Lung (tissue), 12 donors: ENCODE results near the gene KRT17. TPM values are rescaled to one million over a fixed set of nuclear protein-coding genes. Genes with fewer than 3 reads are reported as not detected.

Experiments used
- ATAC-seq: fragments of 200-7000 bp; cut with Tn5 transposase; one replicate; pipeline ENCODE4 v1.9.1; 2020; ENCODE audit warnings: moderate number of reproducible peaks; ENCODE audit not compliant: insufficient read depth, low FRiP score
- DNase-seq, 3 donors: peaks; one replicate each; pipeline ENCODE4 v3.0.0-alpha.2; 2013 to 2017
- H3K27ac ChIP-seq, 2 donors: one replicate each; pipeline ENCODE4 v1.5.1; 2013; ENCODE audit warnings: mild to moderate bottlenecking in 2 of 2, moderate library complexity in 2 of 2, control low read depth in 1 of 2, inconsistent platforms in 1 of 2, low read depth in 1 of 2, low read length in 1 of 2
- H3K27me3 ChIP-seq, 3 donors: one replicate each; pipeline ENCODE4 v1.5.1; 2013; ENCODE audit warnings: low read length in 2 of 3; ENCODE audit not compliant: control insufficient read depth in 3 of 3, insufficient read depth in 3 of 3
- H3K36me3 ChIP-seq, 4 donors: one replicate each; pipeline ENCODE4 v1.5.1; 2013; ENCODE audit warnings: low read length in 4 of 4, mild to moderate bottlenecking in 1 of 4, moderate library complexity in 1 of 4; ENCODE audit not compliant: control insufficient read depth in 4 of 4, insufficient read depth in 4 of 4
- H3K4me1 ChIP-seq, 5 donors: one replicate each; pipeline ENCODE4 v1.5.1; 2013; ENCODE audit warnings: low read length in 5 of 5, mild to moderate bottlenecking in 2 of 5, moderate library complexity in 1 of 5; ENCODE audit not compliant: control insufficient read depth in 5 of 5, insufficient read depth in 5 of 5
- H3K4me3 ChIP-seq: one replicate; pipeline ENCODE4 v1.5.1; 2013; ENCODE audit warnings: mild to moderate bottlenecking, control low read depth, moderate library complexity
- H3K9ac ChIP-seq, 2 donors: one replicate each; pipeline ENCODE4 v1.5.1; 2013; ENCODE audit warnings: low read length in 2 of 2, control low read depth in 1 of 2; ENCODE audit not compliant: insufficient read depth in 1 of 2
- H3K9me3 ChIP-seq, 4 donors: one replicate each; pipeline ENCODE4 v1.5.1; 2013; ENCODE audit warnings: low read length in 3 of 4, mild to moderate bottlenecking in 1 of 4, moderate library complexity in 1 of 4; ENCODE audit not compliant: control insufficient read depth in 4 of 4, insufficient read depth in 3 of 4
- CTCF ChIP-seq: IDR thresholded peaks from 2 replicates; pipeline ENCODE4 v1.5.1; 2012; ENCODE audit warnings: mild to moderate bottlenecking; ENCODE audit errors: control extremely low read depth, extremely low read depth
- WGBS, 2 donors: extraction: QIAGEN DNeasy Blood & Tissue Kit; methylation state at CpG; one replicate each; pipeline ENCODE4 v1.1.7; 2013; 5-methylcytosine and 5-hydroxymethylcytosine counted together
- polyA plus RNA-seq, 2 donors: library from polyadenylated mRNA; stranded (reverse); fragments of 200-250 nt; gene quantifications; one replicate each; pipeline ENCODE4 v1.2.1, GENCODE V29; 2013
- total RNA-seq, 2 donors: library from RNA; depleted of rRNA in 1 of 2; stranded (reverse); fragments of >200 nt in 1 of 2; gene quantifications; one replicate each; pipeline ENCODE4 v1.2.1, GENCODE V29; 2014 to 2021
- donor health status: control.
- donor health status: control.
- donor health status: Bipolar disorder and iron deficiency.
- donor health status: healthy.
- donor health status: DM: yes; HTN: yes; CAD: no.

KRT17 gene
- total and polyA plus RNA-seq, 4 donors, result 27.3 to 47.2 (median 42.6) TPM

GRCh38 chr17:41660221-41660711, 35.9 kb upstream of the KRT17 start:
- WGBS, 2 donors, result 76 to 78% methylated on average over 8 of the region's 8 CpGs
- peaks cover 0 to 5% (median 0%) of the 10 kb centered on the region in 3 donors for H3K27me3 ChIP-seq
- H3K27ac ChIP-seq, result no peak overlapping the region
- ATAC-seq, result no peak
- no peak for TF ChIP-seq CTCF
- H3K9me3 ChIP-seq, result no peaks in the 10 kb centered on the region
- H3K4me3 ChIP-seq, result no peak overlapping the region
- no peaks in the 10 kb centered on the region for H3K36me3 ChIP-seq
- DNase-seq, result no peak
- peaks cover 0 to 9% (median 2%) of the 10 kb centered on the region in 5 donors for H3K4me1 ChIP-seq
- no peak overlapping the region for H3K9ac ChIP-seq

- no peaks in the 10 kb centered on the region for H3K9me3 ChIP-seq
- peaks cover 0 to 5% (median 0%) of the 10 kb centered on the region in 3 donors for H3K27me3 ChIP-seq
- H3K9ac ChIP-seq, result no peak overlapping the region
- ATAC-seq (no peak), DNase-seq (no peak)
- no peak overlapping the region for H3K4me3 ChIP-seq
- H3K4me1 ChIP-seq, result peaks cover 0 to 12% (median 2%) of the 10 kb centered on the region in 5 donors
- WGBS, 2 donors, result 83 to 85% methylated on average over 11 of the region's 11 CpGs
- H3K27ac ChIP-seq, result no peak overlapping the region
- TF ChIP-seq CTCF, result no peak
- H3K36me3 ChIP-seq, result no peaks in the 10 kb centered on the region
Measured at GRCh38 chr17:41659427-41660212, 35.2 kb upstream of the KRT17 start.

- no peak overlapping the region for H3K4me3 ChIP-seq
- 53 to 69% methylated on average over 5 of the region's 5 CpGs for WGBS, 2 donors
- H3K9me3 ChIP-seq, result no peaks in the 10 kb centered on the region
- H3K36me3 ChIP-seq, result no peaks in the 10 kb centered on the region
- no peak overlapping the region for H3K27ac ChIP-seq
- DNase-seq (no peak), ATAC-seq (no peak)
- TF ChIP-seq CTCF, result no peak
- H3K27me3 ChIP-seq, result peaks cover 0 to 4% (median 0%) of the 10 kb centered on the region in 3 donors
- H3K9ac ChIP-seq, result no peak overlapping the region
- H3K4me1 ChIP-seq, result peaks cover 0 to 20% (median 3%) of the 10 kb centered on the region in 5 donors
Measured at GRCh38 chr17:41658846-41659245, 34.5 kb upstream of the KRT17 start.
